Thoracic aorta endothelial cell (primary cell): ENCODE results near the gene TLCD3B. TPM values are rescaled to one million over a fixed set of nuclear protein-coding genes. Genes with fewer than 3 reads are reported as not detected.

Experiments used
- total RNA-seq: library from RNA; depleted of rRNA; stranded (reverse); fragments of >200 nt; gene quantifications from 2 replicates; pipeline ENCODE4 v1.2.3, GENCODE V29; 2012

The TLCD3B gene
- total RNA-seq = 0.07 and 0.13 TPM in 2 replicates

GRCh38 chr16:30030841-30031413, at the start of gene TLCD3B:
Gene TLCD3B, minus strand, starts transcription at chr16:30031271. Its CDS starts 744 bp downstream, at chr16:30030527.

DNA sequence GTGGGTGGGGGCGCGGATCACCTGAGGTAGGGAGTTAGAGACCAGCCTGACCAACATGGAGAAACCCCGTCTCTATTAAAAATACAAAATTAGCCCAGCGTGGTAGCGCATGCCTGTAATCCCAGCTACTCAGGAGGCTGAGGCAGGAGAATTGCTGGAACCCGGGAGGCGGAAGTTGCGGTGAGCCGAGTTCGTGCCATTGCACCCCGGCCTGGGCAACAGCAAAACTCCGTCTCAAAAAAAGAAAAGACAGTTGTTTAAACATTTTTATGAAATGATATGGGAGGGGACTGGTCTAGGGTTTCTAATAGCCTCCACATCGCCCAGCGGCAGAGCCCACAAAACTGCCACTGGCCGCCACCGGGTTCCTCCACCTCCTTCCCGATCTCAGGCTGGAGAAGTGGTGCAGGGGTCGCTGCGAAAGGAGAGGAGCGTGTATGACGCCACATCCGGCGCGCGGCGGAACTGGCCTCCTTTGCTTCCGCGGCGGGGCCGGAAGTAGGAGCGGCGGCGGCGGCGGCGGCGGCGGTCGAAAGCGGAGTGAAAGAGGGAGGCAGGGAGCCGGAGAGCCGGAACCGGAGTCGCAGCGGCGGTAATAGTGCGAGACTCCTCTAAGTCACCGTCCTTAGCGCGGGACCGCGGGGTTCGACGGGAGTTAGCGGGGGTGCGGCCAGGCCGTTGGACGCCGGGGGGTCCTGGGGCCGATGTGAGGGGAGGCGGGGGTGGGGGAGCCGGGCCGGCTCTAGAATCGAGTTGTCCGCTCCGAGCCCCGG, 44.6 kb upstream of the TLCD3B start, which contains the start of gene PPP4C:
PPP4C (plus strand) TSS at position 492 of the 773 bp plus-strand sequence. CDS start 384 bp downstream, outside the sequence.

GRCh38 chr16:30065102-30065942, 34.3 kb upstream of the TLCD3B start, which contains the start of gene ALDOA:
Gene ALDOA, plus strand, starts transcription at chr16:30065760. Its CDS starts 1,138 bp downstream, at chr16:30066898.

GRCh38 chr16:30022887-30023286, 8.2 kb downstream of the TLCD3B start, which contains the start of gene C16orf92:
Gene C16orf92, plus strand, starts transcription at chr16:30023198. Its CDS starts 143 bp downstream, at chr16:30023341.

DNA sequence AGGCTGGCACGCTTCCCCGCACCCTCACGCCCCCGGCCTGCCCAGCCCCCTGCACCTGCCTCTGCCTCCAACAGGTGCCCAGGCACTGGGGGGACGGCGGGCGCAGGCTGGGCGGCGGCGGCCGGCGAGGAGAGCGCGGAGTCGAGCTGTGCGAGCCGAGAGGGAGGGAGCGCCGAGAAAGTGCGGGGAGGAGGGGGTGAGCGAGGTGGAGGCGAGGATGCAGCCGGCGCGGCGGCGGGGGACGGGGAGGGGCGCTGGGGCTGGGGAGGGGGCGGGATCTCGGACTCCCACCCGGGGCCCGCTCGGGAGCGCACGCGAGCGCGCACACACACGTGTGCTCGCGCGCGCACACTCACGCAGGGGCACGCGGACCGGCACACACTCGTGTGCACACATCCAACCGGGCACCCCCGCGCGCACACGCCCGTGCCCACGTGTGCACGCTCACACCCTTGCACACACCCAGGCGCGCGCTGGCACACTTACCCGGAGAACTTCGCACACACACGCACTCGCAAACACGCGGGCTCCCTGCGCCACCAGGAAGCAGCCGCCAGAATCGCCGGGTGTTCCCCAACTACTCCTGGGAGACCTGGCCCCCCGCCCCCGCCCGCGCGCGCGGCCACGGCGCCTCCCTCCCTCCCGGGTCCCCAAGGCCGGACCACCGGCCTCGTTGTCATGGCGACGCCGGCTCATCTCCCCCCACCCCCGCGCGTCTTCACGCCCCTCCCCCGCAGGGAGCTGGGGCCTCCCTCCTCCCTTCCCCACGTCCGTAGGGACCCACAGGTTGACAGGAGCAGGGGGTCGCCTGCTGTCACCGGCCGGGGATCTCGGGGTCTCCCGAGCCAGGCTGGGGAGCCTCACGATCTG, 20.0 kb downstream of the TLCD3B start, which contains the start of gene DOC2A:
DOC2A (minus strand) TSS at position 184 of the 870 bp plus-strand sequence. CDS start 805 bp downstream, outside the sequence.

DNA sequence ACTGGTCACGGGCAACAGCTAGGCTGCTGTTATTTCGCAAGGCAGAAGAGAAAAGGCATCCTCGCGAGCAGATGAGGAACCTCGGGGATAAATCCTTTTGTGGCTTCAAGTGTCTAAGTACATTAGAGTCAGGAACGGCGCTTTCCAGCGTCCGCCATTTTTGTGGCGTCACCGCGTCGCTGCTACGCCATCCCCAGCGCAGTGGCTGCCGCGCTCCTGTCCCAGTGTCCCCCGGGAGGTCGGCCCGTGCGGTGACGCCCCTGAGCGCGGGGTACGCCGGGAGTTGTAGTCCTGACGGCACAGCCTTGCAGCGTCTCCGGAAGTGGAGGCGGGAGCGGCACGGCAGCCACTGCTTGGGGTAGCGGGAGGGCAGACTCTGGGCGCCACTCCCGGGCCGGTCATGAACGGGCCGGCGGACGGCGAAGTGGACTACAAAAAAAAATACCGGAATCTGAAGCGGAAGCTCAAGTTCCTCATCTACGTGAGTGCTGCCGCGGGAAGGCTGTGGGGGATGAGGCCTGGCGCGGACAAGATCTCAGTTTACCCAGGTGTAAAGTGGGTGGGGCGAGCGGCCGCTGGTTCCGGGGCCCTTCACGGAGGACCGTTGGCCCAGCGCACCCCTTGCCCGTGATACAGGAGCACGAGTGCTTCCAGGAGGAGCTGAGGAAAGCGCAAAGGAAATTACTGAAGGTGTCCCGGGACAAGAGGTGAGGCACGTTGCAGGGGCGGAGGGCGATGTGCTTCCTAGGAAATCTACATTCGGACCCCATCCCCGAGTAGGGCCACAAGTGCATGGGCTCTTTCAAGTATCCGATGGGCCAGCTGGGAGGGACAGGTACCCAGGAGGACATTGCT, 34.9 kb downstream of the TLCD3B start, which contains the start of gene INO80E:
INO80E (plus strand) TSS at position 331 of the 855 bp plus-strand sequence; CDS start at position 401, 70 bp downstream.

GRCh38 chr16:29995324-29995910, 35.7 kb downstream of the TLCD3B start, which contains the start of gene HIRIP3:
Gene HIRIP3, minus strand, starts transcription at chr16:29995617. Its CDS starts 12 bp downstream, at chr16:29995605.

Other genes starting within 250 kb of the TLCD3B start
- 58.8 and 85.1 TPM in 2 replicates for gene KIF22, start 240.5 kb downstream of the TLCD3B start, total RNA-seq
- gene MAZ, start 224.7 kb downstream of the TLCD3B start, total RNA-seq = 191 and 192 TPM in 2 replicates
- 1.3 and 1.8 TPM in 2 replicates for gene PRRT2, start 219.1 kb downstream of the TLCD3B start, total RNA-seq
- gene PAGR1, start 215.1 kb downstream of the TLCD3B start, total RNA-seq = 25.6 and 26.3 TPM in 2 replicates
- gene MVP, start 210.8 kb downstream of the TLCD3B start, total RNA-seq = 153 and 184 TPM in 2 replicates
- gene CDIPT, start 168.0 kb downstream of the TLCD3B start, total RNA-seq = 52.1 and 73.6 TPM in 2 replicates
- gene SEZ6L2, start 131.7 kb downstream of the TLCD3B start, total RNA-seq = 1.2 and 1.4 TPM in 2 replicates
- 0.93 TPM in 2 replicates for gene ASPHD1, start 130.8 kb downstream of the TLCD3B start, total RNA-seq
- 10.5 and 11.6 TPM in 2 replicates for gene KCTD13, start 105.0 kb downstream of the TLCD3B start, total RNA-seq
- 55.5 and 59.8 TPM in 2 replicates for gene TMEM219, start 69.2 kb downstream of the TLCD3B start, total RNA-seq
- gene TAOK2, start 57.4 kb downstream of the TLCD3B start, total RNA-seq = 91.9 and 96.3 TPM in 2 replicates
- 7.3 and 8.1 TPM in 2 replicates for gene HIRIP3, start 35.7 kb downstream of the TLCD3B start, total RNA-seq
- 37.9 and 42.9 TPM in 2 replicates for gene INO80E, start 35.0 kb downstream of the TLCD3B start, total RNA-seq
- 0.13 and 0.22 TPM in 2 replicates for gene DOC2A, start 20.2 kb downstream of the TLCD3B start, total RNA-seq
- gene C16orf92, start 8.1 kb downstream of the TLCD3B start, total RNA-seq = not detected in 2 replicates
- gene ALDOA, start 34.5 kb upstream of the TLCD3B start, total RNA-seq = 921 and 974 TPM in 2 replicates
- gene PPP4C, start 44.7 kb upstream of the TLCD3B start, total RNA-seq = 193 and 211 TPM in 2 replicates
- 0.14 and 0.27 TPM in 2 replicates for gene TBX6, start 60.7 kb upstream of the TLCD3B start, total RNA-seq
- 10.3 and 10.9 TPM in 2 replicates for gene YPEL3, start 64.9 kb upstream of the TLCD3B start, total RNA-seq
- 1.7 and 2.0 TPM in 2 replicates for gene GDPD3, start 82.3 kb upstream of the TLCD3B start, total RNA-seq
- 46.5 and 58.0 TPM in 2 replicates for gene MAPK3, start 91.9 kb upstream of the TLCD3B start, total RNA-seq
- gene CORO1A, start 152.3 kb upstream of the TLCD3B start, total RNA-seq = 3.8 and 4.0 TPM in 2 replicates
- 114 and 168 TPM in 2 replicates for gene BOLA2B, start 162.4 kb upstream of the TLCD3B start, total RNA-seq
- gene SLX1A, start 162.6 kb upstream of the TLCD3B start, total RNA-seq = 27.2 and 46.3 TPM in 2 replicates
- 4.4 and 4.5 TPM in 2 replicates for gene SULT1A3, start 168.0 kb upstream of the TLCD3B start, total RNA-seq
- gene NPIPB13, start 217.2 kb upstream of the TLCD3B start, total RNA-seq = 3.2 and 4.0 TPM in 2 replicates